Activated CD4-positive, alpha-beta T cell treated with anti-CD3 and anti-CD28 coated beads for 36 hours (primary cell): ENCODE measurements around the gene UFSP1. TPM values are rescaled to one million over a fixed set of nuclear protein-coding genes. Genes with fewer than 3 reads are reported as not detected.
"Not testable (repeated sequence)": the region's sequence is repeated elsewhere in the genome, so short reads cannot be mapped to it uniquely, and the experiment has no call there.

Experiments
- ATAC-seq: fragments of 200-7000 bp; cut with Tn5 transposase; one replicate; pipeline ENCODE4 v1.10.0; 2021; ENCODE audit warnings: mild to moderate bottlenecking, moderate library complexity
- CTCF ChIA-PET: fragments of 350-600 bp; sonication (Branson Sonifier 250); formaldehyde crosslinking; loops from one replicate; lab custom pipeline; 2021; ENCODE audit warnings: antibody characterized with exemption; lab: Charles Lee
- POLR2A ChIA-PET: fragments of 350-600 bp; sonication (Branson Sonifier 250); formaldehyde crosslinking; loops from one replicate; lab custom pipeline; 2021; ENCODE audit warnings: antibody characterized with exemption, inconsistent platforms; lab: Charles Lee
- DNase-seq: peaks from one replicate; pipeline ENCODE4 v3.0.0-alpha.2; 2020
- H3K27ac Mint-ChIP-seq: one replicate; pipeline ENCODE4 v1.8.0; 2021; ENCODE audit warnings: mixed read lengths
- H3K27me3 Mint-ChIP-seq: one replicate; pipeline ENCODE4 v1.8.0; 2021; ENCODE audit warnings: mixed read lengths
- H3K36me3 Mint-ChIP-seq: one replicate; pipeline ENCODE4 v1.8.0; 2021; ENCODE audit warnings: low read depth, mixed read lengths
- H3K4me1 Mint-ChIP-seq: one replicate; pipeline ENCODE4 v1.8.0; 2021; ENCODE audit warnings: mixed read lengths
- H3K4me3 Mint-ChIP-seq: one replicate; pipeline ENCODE4 v1.8.0; 2021; ENCODE audit warnings: mild to moderate bottlenecking, moderate library complexity, mixed read lengths
- H3K9me3 Mint-ChIP-seq: one replicate; pipeline ENCODE4 v1.8.0; 2021; ENCODE audit warnings: low read depth, mixed read lengths
- intact Hi-C, 2 experiments: fragments of 100-400 bp; cut with DNase I in 1 of 2; cut with micrococcal nuclease in 1 of 2; formaldehyde crosslinking; loops; one replicate each; pipeline versions ENCODE4 v1.14.2 to v1.15.1; 2022 to 2024; cut with DNase I, micrococcal nuclease
- total RNA-seq, 2 experiments: library from RNA; stranded (reverse); gene quantifications; one replicate each; pipeline ENCODE4 v1.2.3, GENCODE V29; 2021

UFSP1 gene
- total RNA-seq, result 1 to 10 TPM; 1.5 to 1.7 TPM

- H3K27ac Mint-ChIP-seq, result peak within 1 kb of the TSS; percentile 91
- CTCF ChIA-PET, result interaction anchor here (0.6 to 3.5 kb wide), 14 partner anchors 9 to 255 kb away, joined by 3 to 24 read pairs (median 6); partner anchors contain the start of genes POP7, SLC12A9 and SRRT
- peaks cover 13% of the 10 kb centered on the region for H3K27me3 Mint-ChIP-seq
- H3K4me1 Mint-ChIP-seq, result peaks cover 42% of the 10 kb centered on the region
- POLR2A ChIA-PET, result interaction anchor here (0.5 to 5.6 kb wide), 9 partner anchors 9 to 1093 kb away, joined by 3 to 73 read pairs (median 4); partner anchors contain the start of genes FBXO24, LRCH4, POP7 and SLC12A9
- peak within 1 kb of the TSS; percentile 77 for H3K4me3 Mint-ChIP-seq
- ATAC-seq (peak; percentile 41), DNase-seq (peak; percentile 37)
- intact Hi-C loops, result loop anchor here (1.0 to 5.0 kb wide), 9 partner anchors 14 to 329 kb away; partner anchors contain the start of genes SLC12A9 (in 2 of the 2), AP1S1 (in 1 of the 2), GNB2 (in 1 of the 2) and MOSPD3 (in 1 of the 2)
- H3K9me3 Mint-ChIP-seq, result no peaks in the 10 kb centered on the region
- peaks cover 44% of the 10 kb centered on the region for H3K36me3 Mint-ChIP-seq
These were observed at the start of gene UFSP1 for GRCh38 chr7:100888988-100889750. UFSP1 (minus strand) TSS chr7:100889715; CDS start chr7:100889271, 444 bp downstream.

- H3K27ac Mint-ChIP-seq, H3K4me3 Mint-ChIP-seq, DNase-seq, H3K9me3 Mint-ChIP-seq, CTCF ChIA-PET, H3K27me3 Mint-ChIP-seq, H3K36me3 Mint-ChIP-seq, H3K4me1 Mint-ChIP-seq, ATAC-seq, POLR2A ChIA-PET, intact Hi-C loops: not testable (repeated sequence)
These were observed 46.7 kb upstream of the UFSP1 start for GRCh38 chr7:100936167-100936566.

- H3K27ac Mint-ChIP-seq, ATAC-seq, intact Hi-C loops, H3K9me3 Mint-ChIP-seq, H3K36me3 Mint-ChIP-seq, CTCF ChIA-PET, H3K4me1 Mint-ChIP-seq, POLR2A ChIA-PET, H3K4me3 Mint-ChIP-seq, DNase-seq: not testable (repeated sequence)
- peaks cover 10% of the 10 kb centered on the region for H3K27me3 Mint-ChIP-seq
These were observed 45.9 kb upstream of the UFSP1 start for GRCh38 chr7:100935381-100935780.

- ATAC-seq (no peak), DNase-seq (no peak)
- H3K4me1 Mint-ChIP-seq, result no peaks in the 10 kb centered on the region
- peaks cover 5% of the 10 kb centered on the region for H3K9me3 Mint-ChIP-seq
- H3K27ac Mint-ChIP-seq, result no peak overlapping the region
- no peaks in the 10 kb centered on the region for H3K36me3 Mint-ChIP-seq
- POLR2A ChIA-PET, result no interaction called here
- CTCF ChIA-PET, result no interaction called here
- intact Hi-C loops, result no loop called here
- no peak overlapping the region for H3K4me3 Mint-ChIP-seq
- peaks cover 10% of the 10 kb centered on the region for H3K27me3 Mint-ChIP-seq
These were observed 44.2 kb upstream of the UFSP1 start for GRCh38 chr7:100933734-100934133.

DNA sequence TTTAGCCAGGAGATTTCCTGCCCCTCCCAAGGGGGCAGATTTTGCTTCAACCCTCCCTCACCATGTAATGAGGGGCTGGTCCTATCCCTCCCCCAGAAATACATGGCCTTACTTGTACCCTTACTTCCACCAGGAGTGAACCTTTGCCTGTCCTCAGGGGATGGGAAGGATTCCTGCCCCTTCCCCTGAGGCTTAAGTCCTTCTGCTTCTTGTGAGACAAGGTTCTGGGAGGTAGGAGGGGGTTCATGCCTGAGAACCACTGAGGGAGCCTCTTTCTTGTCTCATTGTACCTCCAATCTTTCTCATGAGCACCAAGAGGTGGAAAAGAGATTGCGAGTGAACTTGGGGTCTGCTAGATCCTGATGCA is 40.3 kb upstream of the UFSP1 start:
- Mint-ChIP-seq H3K27ac (no peak overlapping the region), H3K4me3 (no peak overlapping the region), H3K4me1 (no peaks in the 10 kb centered on the region), H3K9me3 (peaks cover 5% of the 10 kb centered on the region), H3K27me3 (peaks cover 8% of the 10 kb centered on the region), H3K36me3 (no peaks in the 10 kb centered on the region)
- ChIA-PET POLR2A (no interaction called here), CTCF (no interaction called here)
- no peak for ATAC-seq
- intact Hi-C loops, result no loop called here
- no peak for DNase-seq

DNA sequence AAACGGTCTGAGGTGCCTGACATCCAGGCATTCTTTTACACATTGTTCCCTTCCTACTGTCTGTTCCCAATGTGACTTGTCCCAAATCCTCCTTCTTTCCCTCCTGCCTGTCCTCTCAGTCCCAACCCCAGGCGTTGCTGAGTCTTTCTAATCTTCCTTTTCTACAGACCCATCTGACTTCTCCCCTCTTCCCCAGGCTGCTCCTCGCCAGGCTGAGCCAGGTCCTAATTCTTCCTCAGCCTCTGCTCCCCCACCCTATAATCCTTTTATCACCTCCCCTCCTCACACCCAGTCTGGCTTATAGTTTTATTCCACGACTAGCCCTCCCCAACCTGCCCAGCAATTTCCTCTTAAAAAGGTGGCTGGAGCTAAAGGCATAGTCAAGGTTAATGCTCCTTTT is 34.1 kb upstream of the UFSP1 start:
- CTCF ChIA-PET, H3K36me3 Mint-ChIP-seq, H3K27ac Mint-ChIP-seq, H3K9me3 Mint-ChIP-seq, H3K4me3 Mint-ChIP-seq, DNase-seq, POLR2A ChIA-PET, H3K4me1 Mint-ChIP-seq, ATAC-seq, intact Hi-C loops: not testable (repeated sequence)
- peaks cover 23% of the 10 kb centered on the region for H3K27me3 Mint-ChIP-seq

GRCh38 chr7:100921039-100921438 is 31.5 kb upstream of the UFSP1 start:
- Mint-ChIP-seq H3K27ac (no peak overlapping the region), H3K27me3 (peaks cover 27% of the 10 kb centered on the region), H3K4me3 (no peak overlapping the region), H3K9me3 (no peaks in the 10 kb centered on the region), H3K4me1 (no peaks in the 10 kb centered on the region), H3K36me3 (no peaks in the 10 kb centered on the region)
- CTCF ChIA-PET, result no interaction called here
- ATAC-seq (no peak), DNase-seq (no peak)
- intact Hi-C loops, result no loop called here
- POLR2A ChIA-PET, result no interaction called here

DNA sequence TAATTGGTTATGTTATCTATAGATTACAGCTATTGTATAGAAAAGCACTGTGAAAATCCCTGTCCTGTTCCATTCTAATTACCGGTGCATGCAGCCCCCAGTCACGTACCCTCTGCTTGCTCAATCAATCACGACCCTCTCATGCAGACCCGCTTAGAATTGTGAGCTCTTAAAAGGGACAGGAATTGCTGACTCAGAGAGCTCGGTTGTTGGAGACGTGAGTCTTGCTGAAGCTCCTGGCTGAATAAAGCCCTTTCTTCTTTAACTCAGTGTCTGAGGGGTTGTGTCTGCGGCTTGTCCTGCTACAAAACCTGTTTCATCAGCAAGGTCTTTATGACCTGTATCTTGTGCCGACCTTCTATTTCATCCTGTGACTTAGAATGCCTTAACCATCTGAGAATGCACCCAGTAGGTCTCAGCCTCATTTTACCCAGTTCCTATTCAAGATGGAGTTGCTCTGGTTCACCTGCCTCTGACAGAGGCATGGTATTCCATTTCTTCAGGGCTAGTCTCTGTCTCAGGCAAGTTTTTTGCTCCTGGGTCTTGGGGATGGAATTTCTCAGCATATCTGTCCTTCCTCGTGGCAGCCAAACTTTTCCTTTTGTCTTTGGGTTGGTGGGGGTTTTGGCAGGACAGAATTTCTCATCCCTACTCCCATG is 30.4 kb upstream of the UFSP1 start:
- H3K27me3 Mint-ChIP-seq, result peaks cover 27% of the 10 kb centered on the region
- H3K4me1 Mint-ChIP-seq, H3K36me3 Mint-ChIP-seq, DNase-seq, H3K9me3 Mint-ChIP-seq, POLR2A ChIA-PET, H3K4me3 Mint-ChIP-seq, intact Hi-C loops, CTCF ChIA-PET, H3K27ac Mint-ChIP-seq, ATAC-seq: not testable (repeated sequence)

- POLR2A ChIA-PET, H3K9me3 Mint-ChIP-seq, H3K4me1 Mint-ChIP-seq, ATAC-seq, H3K4me3 Mint-ChIP-seq, H3K27ac Mint-ChIP-seq, intact Hi-C loops, H3K36me3 Mint-ChIP-seq, DNase-seq: not testable (repeated sequence)
- CTCF ChIA-PET, result interaction anchor here (0.8 kb wide), 1 partner anchor 45 kb away, joined by 4 read pairs; no protein-coding TSS in a partner anchor
- peaks cover 27% of the 10 kb centered on the region for H3K27me3 Mint-ChIP-seq
These were observed 29.8 kb upstream of the UFSP1 start for GRCh38 chr7:100919335-100919734.

DNA sequence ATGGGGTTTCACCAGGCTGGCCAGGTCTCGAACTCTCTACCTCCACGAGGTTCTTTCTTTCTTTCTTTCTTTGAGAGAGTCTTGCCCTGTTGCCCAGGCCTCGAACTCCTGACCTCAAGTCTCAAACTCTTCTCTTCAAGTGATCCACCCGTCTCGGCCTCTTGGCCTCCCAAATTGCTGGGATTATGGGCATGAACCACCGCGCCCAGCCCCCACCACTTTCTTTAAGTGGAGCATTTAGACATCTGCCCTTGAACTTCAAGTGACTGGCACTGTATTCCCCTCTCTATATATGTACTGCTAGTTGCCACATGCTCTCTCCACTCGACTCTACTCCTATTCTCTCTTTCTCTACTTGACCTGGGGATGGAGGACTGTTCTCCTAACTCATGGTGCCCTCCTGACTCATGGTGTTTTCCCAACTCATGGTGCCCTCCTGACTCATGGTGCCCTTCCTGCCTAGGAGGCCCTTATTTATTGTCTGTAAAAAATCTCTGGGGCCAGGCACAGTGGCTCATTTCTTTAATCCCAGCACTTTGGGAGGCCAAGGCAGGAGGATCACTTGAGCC is 25.4 kb upstream of the UFSP1 start:
- intact Hi-C loops, result no loop called here
- CTCF ChIA-PET, result no interaction called here
- DNase-seq (peak; percentile 36), ATAC-seq (peak; percentile 92)
- POLR2A ChIA-PET, result no interaction called here
- Mint-ChIP-seq H3K27me3 (peaks cover 13% of the 10 kb centered on the region), H3K9me3 (no peaks in the 10 kb centered on the region), H3K36me3 (no peaks in the 10 kb centered on the region), H3K27ac (peak overlapping the region; percentile 11), H3K4me3 (no peak overlapping the region), H3K4me1 (peaks cover 4% of the 10 kb centered on the region)

GRCh38 chr7:100914208-100914878 is 24.8 kb upstream of the UFSP1 start:
- H3K4me3 Mint-ChIP-seq, result no peak overlapping the region
- ATAC-seq (no peak), DNase-seq (no peak)
- POLR2A ChIA-PET, result no interaction called here
- CTCF ChIA-PET, result interaction anchor here (0.7 kb wide), 1 partner anchor 296 kb away, joined by 4 read pairs; no protein-coding TSS in a partner anchor
- peaks cover 4% of the 10 kb centered on the region for H3K4me1 Mint-ChIP-seq
- intact Hi-C loops, result no loop called here
- no peaks in the 10 kb centered on the region for H3K9me3 Mint-ChIP-seq
- peaks cover 11% of the 10 kb centered on the region for H3K27me3 Mint-ChIP-seq
- H3K36me3 Mint-ChIP-seq, result no peaks in the 10 kb centered on the region
- H3K27ac Mint-ChIP-seq, result no peak overlapping the region
